Ovary (tissue), 3 donors: ENCODE results near the gene ZNF212.

Experiments used
- EP300 ChIP-seq: sonication (generic); formaldehyde crosslinking; IDR thresholded peaks from one replicate; pipeline ENCODE4 v1.6.1; 2017; ENCODE audit warnings: antibody characterized with exemption
- POLR2A ChIP-seq: fragments of 450-650 bp; IDR thresholded peaks from one replicate; pipeline ENCODE4 v1.6.1; 2017; ENCODE audit warnings: antibody characterized with exemption, mild to moderate bottlenecking, moderate library complexity
- TF ChIP-seq, protein P1 (sequence below), 3 donors: fragments of 450-650 bp in 2 of 3; fragments of 200-600 bp in 1 of 3; IDR thresholded peaks; one replicate each; pipeline versions ENCODE4 v1.5.1 to v1.8.0; 2016 to 2022; ENCODE audit warnings: antibody characterized with exemption in 3 of 3, mild to moderate bottlenecking in 1 of 3
- donor health status: DM: no; HTN: no; CAD: no.

GRCh38 chr7:149292462-149292823 lies 53.0 kb downstream of the ZNF212 start:
- TF ChIP-seq, protein P1, sequence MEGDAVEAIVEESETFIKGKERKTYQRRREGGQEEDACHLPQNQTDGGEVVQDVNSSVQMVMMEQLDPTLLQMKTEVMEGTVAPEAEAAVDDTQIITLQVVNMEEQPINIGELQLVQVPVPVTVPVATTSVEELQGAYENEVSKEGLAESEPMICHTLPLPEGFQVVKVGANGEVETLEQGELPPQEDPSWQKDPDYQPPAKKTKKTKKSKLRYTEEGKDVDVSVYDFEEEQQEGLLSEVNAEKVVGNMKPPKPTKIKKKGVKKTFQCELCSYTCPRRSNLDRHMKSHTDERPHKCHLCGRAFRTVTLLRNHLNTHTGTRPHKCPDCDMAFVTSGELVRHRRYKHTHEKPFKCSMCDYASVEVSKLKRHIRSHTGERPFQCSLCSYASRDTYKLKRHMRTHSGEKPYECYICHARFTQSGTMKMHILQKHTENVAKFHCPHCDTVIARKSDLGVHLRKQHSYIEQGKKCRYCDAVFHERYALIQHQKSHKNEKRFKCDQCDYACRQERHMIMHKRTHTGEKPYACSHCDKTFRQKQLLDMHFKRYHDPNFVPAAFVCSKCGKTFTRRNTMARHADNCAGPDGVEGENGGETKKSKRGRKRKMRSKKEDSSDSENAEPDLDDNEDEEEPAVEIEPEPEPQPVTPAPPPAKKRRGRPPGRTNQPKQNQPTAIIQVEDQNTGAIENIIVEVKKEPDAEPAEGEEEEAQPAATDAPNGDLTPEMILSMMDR (IDR thresholded peaks at IDR 0.05), result no peak
- no peak for TF ChIP-seq EP300
- no peak for TF ChIP-seq POLR2A
